Neutrophil (primary cell): ENCODE measurements around the gene TJP3.

ENCODE experiments used
- H3K27ac ChIP-seq: fragments of 200-600 bp; sonication (generic); 2 replicates; pipeline ENCODE4 v1.5.1; 2016; ENCODE audit warnings: mild to moderate bottlenecking, moderate library complexity
- H3K27me3 ChIP-seq: fragments of 200-600 bp; sonication (generic); 2 replicates; pipeline ENCODE4 v1.6.0; 2016; ENCODE audit warnings: mild to moderate bottlenecking
- H3K36me3 ChIP-seq: fragments of 200-600 bp; sonication (generic); 2 replicates; pipeline ENCODE4 v1.5.1; 2017
- H3K4me1 ChIP-seq, 2 experiments: fragments of 200-600 bp in 1 of 2; sonication (generic) in 1 of 2; 1 replicate in 1 of 2; 2 replicates in 1 of 2; pipeline versions ENCODE4 v1.5.1 to v1.6.1; 2013 to 2016; ENCODE audit warnings: low read depth in 1 of 2, low read length in 1 of 2, mild to moderate bottlenecking in 1 of 2, moderate library complexity in 1 of 2; ENCODE audit not compliant: control insufficient read depth in 1 of 2, insufficient read depth in 1 of 2
- H3K4me3 ChIP-seq, 2 experiments: fragments of 200-600 bp in 1 of 2; sonication (generic) in 1 of 2; 1 replicate in 1 of 2; 2 replicates in 1 of 2; pipeline ENCODE4 v1.5.1; 2013 to 2016; ENCODE audit warnings: low read depth in 1 of 2, low read length in 1 of 2, mild to moderate bottlenecking in 1 of 2, moderate library complexity in 1 of 2
- H3K9me3 ChIP-seq: fragments of 200-600 bp; sonication (generic); 2 replicates; pipeline ENCODE4 v1.5.1; 2016
- TF ChIP-seq, protein P1 (sequence below): fragments of 200-600 bp; sonication (generic); IDR thresholded peaks from 2 replicates; pipeline ENCODE4 v1.5.1; 2016; ENCODE audit warnings: antibody characterized with exemption

The TJP3 gene

DNA sequence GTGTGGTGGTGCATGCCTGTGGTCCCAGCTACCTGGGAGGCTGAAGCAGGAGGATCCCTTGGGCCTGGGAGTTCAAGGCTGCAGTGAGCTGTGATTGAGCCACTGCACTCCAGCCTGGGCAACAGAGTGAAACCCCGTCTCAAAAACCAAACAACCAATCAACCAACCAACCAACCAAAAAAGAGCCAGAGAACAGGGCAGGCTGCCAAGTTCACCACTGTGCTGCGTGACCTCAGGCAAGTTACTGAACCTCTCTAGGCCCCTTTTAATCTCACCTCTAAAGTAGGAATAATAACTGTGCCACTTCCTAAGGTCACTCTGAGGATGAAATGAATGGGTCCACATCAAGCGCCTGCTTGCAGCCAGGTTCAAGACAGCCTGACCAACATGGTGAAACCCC lies 16.9 kb downstream of the TJP3 start:
- Histone ChIP-seq H3K36me3 (no peaks in the 10 kb centered on the region), H3K4me3 (no peak overlapping the region), H3K27ac (no peak overlapping the region), H3K4me1 (no peaks in the 10 kb centered on the region), H3K9me3 (no peaks in the 10 kb centered on the region), H3K27me3 (peaks cover 63% of the 10 kb centered on the region)
- TF ChIP-seq, protein P1, sequence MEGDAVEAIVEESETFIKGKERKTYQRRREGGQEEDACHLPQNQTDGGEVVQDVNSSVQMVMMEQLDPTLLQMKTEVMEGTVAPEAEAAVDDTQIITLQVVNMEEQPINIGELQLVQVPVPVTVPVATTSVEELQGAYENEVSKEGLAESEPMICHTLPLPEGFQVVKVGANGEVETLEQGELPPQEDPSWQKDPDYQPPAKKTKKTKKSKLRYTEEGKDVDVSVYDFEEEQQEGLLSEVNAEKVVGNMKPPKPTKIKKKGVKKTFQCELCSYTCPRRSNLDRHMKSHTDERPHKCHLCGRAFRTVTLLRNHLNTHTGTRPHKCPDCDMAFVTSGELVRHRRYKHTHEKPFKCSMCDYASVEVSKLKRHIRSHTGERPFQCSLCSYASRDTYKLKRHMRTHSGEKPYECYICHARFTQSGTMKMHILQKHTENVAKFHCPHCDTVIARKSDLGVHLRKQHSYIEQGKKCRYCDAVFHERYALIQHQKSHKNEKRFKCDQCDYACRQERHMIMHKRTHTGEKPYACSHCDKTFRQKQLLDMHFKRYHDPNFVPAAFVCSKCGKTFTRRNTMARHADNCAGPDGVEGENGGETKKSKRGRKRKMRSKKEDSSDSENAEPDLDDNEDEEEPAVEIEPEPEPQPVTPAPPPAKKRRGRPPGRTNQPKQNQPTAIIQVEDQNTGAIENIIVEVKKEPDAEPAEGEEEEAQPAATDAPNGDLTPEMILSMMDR, result no peak

DNA sequence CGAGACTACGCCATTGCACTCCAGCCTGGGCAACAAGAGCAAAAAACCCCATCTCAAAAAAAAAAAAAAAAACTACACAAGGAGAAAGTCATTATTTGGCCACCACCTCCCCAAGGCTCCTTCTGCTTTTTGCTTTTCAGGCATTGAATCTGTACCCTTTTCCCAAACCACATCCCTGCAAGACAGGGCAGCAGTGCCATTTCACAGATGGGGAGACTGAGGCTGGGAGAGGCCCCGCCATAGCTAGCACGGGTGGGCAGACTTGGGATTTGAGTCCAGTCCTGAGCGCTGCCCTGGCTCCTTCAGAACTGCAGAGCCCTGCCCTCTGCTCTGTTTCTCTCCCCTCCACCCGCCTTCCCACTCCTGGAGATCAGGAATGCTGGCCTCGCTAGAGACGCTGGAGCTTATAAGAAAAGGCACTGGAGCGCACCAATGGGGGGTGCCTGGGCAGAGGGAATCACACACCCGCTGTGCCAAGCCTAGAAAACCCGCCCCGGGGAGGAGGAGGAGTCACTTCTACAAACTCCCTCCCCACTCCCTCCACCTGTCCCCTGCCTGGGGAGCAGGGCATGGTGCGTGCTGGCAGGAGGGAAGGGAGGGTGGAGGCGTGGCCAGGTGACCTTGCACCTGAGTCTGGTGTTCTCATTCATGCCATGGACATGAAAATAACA lies 17.6 kb downstream of the TJP3 start:
- H3K27ac ChIP-seq, result no peak overlapping the region
- TF ChIP-seq, protein P1, result no peak
- H3K36me3 ChIP-seq, result no peaks in the 10 kb centered on the region
- no peak overlapping the region for H3K4me3 ChIP-seq
- peaks cover 56% of the 10 kb centered on the region for H3K27me3 ChIP-seq
- H3K9me3 ChIP-seq, result no peaks in the 10 kb centered on the region
- H3K4me1 ChIP-seq, result no peaks in the 10 kb centered on the region

DNA sequence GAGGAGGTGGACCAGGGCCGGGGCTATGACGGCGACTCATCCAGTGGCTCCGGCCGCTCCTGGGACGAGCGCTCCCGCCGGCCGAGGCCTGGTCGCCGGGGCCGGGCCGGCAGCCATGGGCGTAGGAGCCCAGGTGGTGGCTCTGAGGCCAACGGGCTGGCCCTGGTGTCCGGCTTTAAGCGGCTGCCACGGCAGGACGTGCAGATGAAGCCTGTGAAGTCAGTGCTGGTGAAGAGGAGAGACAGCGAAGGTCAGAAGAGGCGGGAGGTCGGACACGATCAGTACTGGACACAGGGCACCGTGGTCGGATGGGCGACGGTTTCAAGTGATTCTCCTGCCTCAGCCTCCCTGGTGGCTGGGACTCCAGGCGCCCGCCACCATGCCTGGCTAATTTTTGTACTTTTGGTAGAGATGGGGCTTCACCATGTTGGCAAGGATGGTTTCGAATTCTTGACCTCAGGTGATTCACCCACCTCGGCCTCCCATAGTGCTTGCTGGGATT lies 22.3 kb downstream of the TJP3 start:
- Histone ChIP-seq H3K36me3 (no peaks in the 10 kb centered on the region), H3K4me3 (no peak overlapping the region), H3K9me3 (no peaks in the 10 kb centered on the region), H3K27me3 (peaks cover 14% of the 10 kb centered on the region), H3K27ac (no peak overlapping the region), H3K4me1 (no peaks in the 10 kb centered on the region)
- TF ChIP-seq, protein P1, result no peak

DNA sequence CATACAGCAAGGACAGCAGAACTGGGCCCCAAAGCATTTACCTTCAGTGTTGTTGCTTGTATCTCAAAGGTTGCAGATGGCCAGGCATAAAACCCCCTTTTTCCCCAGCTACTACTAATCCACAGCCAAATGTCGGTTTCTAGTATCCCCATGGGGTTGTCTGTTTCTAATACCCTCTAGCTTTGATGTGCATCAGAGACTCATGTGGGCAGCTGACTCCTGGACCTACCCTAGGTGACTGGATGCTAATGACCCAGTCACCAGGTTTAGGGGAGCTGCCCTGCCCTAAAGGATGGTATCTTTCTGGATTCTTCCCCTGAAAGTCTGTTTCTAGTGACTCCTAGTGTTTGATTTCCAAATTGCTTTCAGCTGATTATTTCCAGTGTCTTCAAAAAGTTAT lies 23.9 kb downstream of the TJP3 start:
- no peaks in the 10 kb centered on the region for H3K9me3 ChIP-seq
- no peak overlapping the region for H3K4me3 ChIP-seq
- H3K4me1 ChIP-seq, result no peaks in the 10 kb centered on the region
- H3K36me3 ChIP-seq, result no peaks in the 10 kb centered on the region
- TF ChIP-seq, protein P1, result no peak
- H3K27me3 ChIP-seq, result peaks cover 5% of the 10 kb centered on the region
- no peak overlapping the region for H3K27ac ChIP-seq

DNA sequence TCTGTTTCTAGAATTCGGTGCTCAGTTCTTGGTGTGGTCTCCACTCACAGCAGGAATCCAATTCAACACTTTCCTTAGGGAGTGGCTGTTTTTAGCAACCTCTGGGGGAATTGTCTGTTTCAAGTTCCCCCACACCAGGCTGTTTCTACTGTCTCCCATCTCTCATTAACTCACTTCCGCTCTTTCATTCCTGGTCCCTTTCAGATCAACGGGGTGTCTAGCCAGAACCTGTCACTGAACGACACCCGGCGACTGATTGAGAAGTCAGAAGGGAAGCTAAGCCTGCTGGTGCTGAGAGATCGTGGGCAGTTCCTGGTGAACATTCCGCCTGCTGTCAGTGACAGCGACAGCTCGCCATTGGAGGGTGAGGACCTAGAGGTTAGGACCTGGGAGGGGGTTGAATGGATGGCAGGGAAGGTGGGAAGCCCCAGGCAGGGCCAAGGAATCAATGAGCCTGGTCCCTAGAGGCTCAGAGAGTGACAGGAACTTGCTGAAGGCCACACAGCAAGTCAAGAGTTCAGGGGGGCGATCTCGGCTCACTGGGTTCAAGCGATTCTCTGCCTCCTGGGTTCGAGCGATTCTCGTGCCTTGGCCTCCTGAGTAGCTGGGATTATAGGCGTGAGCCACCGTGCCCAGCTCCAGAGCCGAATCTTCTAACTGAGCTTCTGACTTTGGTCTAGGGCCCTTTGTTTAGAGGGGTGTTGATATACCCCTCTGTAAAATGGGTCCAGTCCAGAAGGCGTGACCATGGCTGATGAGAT lies 25.5 kb downstream of the TJP3 start:
- Histone ChIP-seq H3K9me3 (no peaks in the 10 kb centered on the region), H3K27ac (no peak overlapping the region), H3K4me1 (no peaks in the 10 kb centered on the region), H3K27me3 (peaks cover 5% of the 10 kb centered on the region), H3K36me3 (no peaks in the 10 kb centered on the region), H3K4me3 (no peak overlapping the region)
- TF ChIP-seq, protein P1, result no peak
